B cell (primary cell): ENCODE data around the gene CNOT1. TPM values are rescaled to one million over a fixed set of nuclear protein-coding genes. Genes with fewer than 3 reads are reported as not detected.

Experiments used
- ATAC-seq: fragments of 200-7000 bp; cut with Tn5 transposase; one replicate; pipeline ENCODE4 v1.10.0; 2021; ENCODE audit warnings: low read depth, mild to moderate bottlenecking, moderate number of reproducible peaks, moderate library complexity
- CTCF ChIA-PET: fragments of 350-600 bp; sonication (Branson Sonifier 250); formaldehyde crosslinking; loops from one replicate; lab custom pipeline; 2021; ENCODE audit warnings: antibody characterized with exemption, inconsistent platforms; lab: Charles Lee
- POLR2A ChIA-PET: fragments of 350-600 bp; sonication (Branson Sonifier 250); formaldehyde crosslinking; loops from one replicate; lab custom pipeline; 2021; ENCODE audit warnings: antibody characterized with exemption; lab: Charles Lee
- DNase-seq: peaks from one replicate; pipeline ENCODE4 v3.0.0; 2013
- H2AFZ ChIP-seq: 2 replicates; pipeline ENCODE4 v1.6.1; 2012; ENCODE audit warnings: mild to moderate bottlenecking, low read depth, low read length; ENCODE audit not compliant: insufficient read depth, poor library complexity, severe bottlenecking
- H3K27ac ChIP-seq, 2 donors: 1 replicate in 1 of 2; 2 replicates in 1 of 2; pipeline ENCODE4 v1.5.1; 2012 to 2013; ENCODE audit warnings: low read length in 2 of 2, mild to moderate bottlenecking in 2 of 2, moderate library complexity in 1 of 2
- H3K27me3 ChIP-seq, 4 experiments: fragments of 200-600 bp in 1 of 4; sonication (generic) in 1 of 4; replicated peaks in 1 of 4; 1 replicate in 2 of 4; 2 replicates in 2 of 4; pipeline versions ENCODE4 v1.6.1 to v1.7.0; 2013 to 2016; ENCODE audit warnings: low read length in 3 of 4, mild to moderate bottlenecking in 2 of 4, mixed read lengths in 1 of 4, moderate library complexity in 1 of 4; ENCODE audit not compliant: insufficient read depth in 4 of 4, control insufficient read depth in 3 of 4; ENCODE audit errors: control extremely low read depth in 1 of 4
- H3K36me3 ChIP-seq, 2 experiments: replicated peaks in 1 of 2; 1 replicate in 1 of 2; 2 replicates in 1 of 2; pipeline versions ENCODE4 v1.6.1 to v1.7.1; 2013; ENCODE audit warnings: low read length in 1 of 2; ENCODE audit not compliant: insufficient read depth in 2 of 2, control insufficient read depth in 1 of 2; ENCODE audit errors: control extremely low read depth in 1 of 2, extremely low read depth in 1 of 2
- H3K4me1 ChIP-seq, 2 donors: fragments of 200-600 bp in 1 of 2; sonication (generic) in 1 of 2; 1 replicate in 1 of 2; 2 replicates in 1 of 2; pipeline versions ENCODE4 v1.5.1 to v1.6.1; 2013 to 2017; ENCODE audit warnings: low read length in 2 of 2; ENCODE audit not compliant: control insufficient read depth in 2 of 2, insufficient read depth in 2 of 2
- H3K4me2 ChIP-seq: replicated peaks from 2 replicates; pipeline ENCODE3; 2012; ENCODE audit warnings: mild to moderate bottlenecking, low read depth, low read length; ENCODE audit not compliant: poor library complexity, severe bottlenecking
- H3K4me3 ChIP-seq, 5 experiments: fragments of 200-600 bp in 1 of 5; sonication (generic) in 1 of 5; 1 replicate in 3 of 5; 2 replicates in 2 of 5; pipeline versions ENCODE4 v1.5.1 to v1.7.0; 2011 to 2016; ENCODE audit warnings: low read length in 4 of 5, mild to moderate bottlenecking in 4 of 5, low read depth in 2 of 5, control low read depth in 1 of 5, moderate library complexity in 1 of 5; ENCODE audit not compliant: insufficient read depth in 1 of 5; ENCODE audit errors: control extremely low read depth in 1 of 5, extremely low read depth in 1 of 5
- H3K79me2 ChIP-seq: fragments of 200-600 bp; sonication (generic); one replicate; pipeline ENCODE4 v1.6.0; 2016; ENCODE audit warnings: low read length; ENCODE audit not compliant: control insufficient read depth, insufficient read depth
- H3K9ac ChIP-seq: fragments of 200-600 bp; sonication (generic); 2 replicates; pipeline ENCODE4 v1.6.1; 2017; ENCODE audit warnings: mild to moderate bottlenecking, low read length, moderate library complexity
- H3K9me3 ChIP-seq, 3 donors: one replicate each; pipeline versions ENCODE4 v1.6.1 to v1.7.1; 2013; ENCODE audit warnings: low read length in 2 of 3; ENCODE audit not compliant: control insufficient read depth in 2 of 3, insufficient read depth in 1 of 3; ENCODE audit errors: control extremely low read depth in 1 of 3
- H4K20me1 ChIP-seq: 2 replicates; pipeline ENCODE4 v1.6.0; 2012; ENCODE audit warnings: mild to moderate bottlenecking, low read length; ENCODE audit not compliant: insufficient read depth, control insufficient read depth, poor library complexity, severe bottlenecking
- H3K27ac Mint-ChIP-seq: one replicate; pipeline ENCODE4 v1.8.0; 2021; ENCODE audit warnings: mixed read lengths
- H3K27me3 Mint-ChIP-seq: one replicate; pipeline ENCODE4 v1.8.0; 2021; ENCODE audit warnings: mixed read lengths
- H3K4me1 Mint-ChIP-seq: one replicate; pipeline ENCODE4 v1.8.0; 2021; ENCODE audit warnings: mixed read lengths
- H3K4me3 Mint-ChIP-seq: one replicate; pipeline ENCODE4 v1.8.0; 2021; ENCODE audit warnings: mixed read lengths
- H3K9me3 Mint-ChIP-seq: one replicate; pipeline ENCODE4 v1.8.0; 2022; ENCODE audit warnings: mixed read lengths; ENCODE audit not compliant: insufficient read depth
- CTCF ChIP-seq: fragments of 200-600 bp; IDR thresholded peaks from one replicate; pipeline ENCODE4 v1.8.0; 2022; ENCODE audit warnings: antibody characterized with exemption, mild to moderate bottlenecking
- EZH2 ChIP-seq: IDR thresholded peaks from 2 replicates; pipeline ENCODE4 v1.6.1; 2012; ENCODE audit warnings: borderline replicate concordance, low read depth, mild to moderate bottlenecking, moderate library complexity, low read length; ENCODE audit not compliant: insufficient read depth, poor library complexity, severe bottlenecking
- WGBS: methylation state at CpG from one replicate; pipeline ENCODE4 v1.1.5; 2013; ENCODE audit warnings: missing lambda C conversion rate; ENCODE audit not compliant: insufficient coverage; 5-methylcytosine and 5-hydroxymethylcytosine counted together
- intact Hi-C: fragments of 100-400 bp; cut with micrococcal nuclease; formaldehyde crosslinking; loops from one replicate; pipeline ENCODE4 v1.10.0; 2022
- polyA plus RNA-seq: library from polyadenylated mRNA; depleted of rRNA; stranded (reverse); fragments of >200 nt; gene quantifications from 2 replicates; pipeline ENCODE4 v1.2.3, GENCODE V29; 2012
- total RNA-seq, 2 donors: library from RNA; stranded (reverse); fragments of 120-200 nt in 1 of 2; gene quantifications; 1 replicate in 1 of 2; 2 replicates in 1 of 2; pipeline versions ENCODE4 v1.2.3 to v1.2.4, GENCODE V29; 2013 to 2022

CNOT1 gene
- total and polyA plus RNA-seq, 2 donors (not counting 1 experiment from before 2014, with no cell fraction given) = 211 to 268 TPM

- Histone ChIP-seq H3K9me3 (no peaks in the 10 kb centered on the region), H3K4me3 (no peak overlapping the region), H2AFZ (no peak overlapping the region), H3K9ac (no peak overlapping the region), H3K79me2 (peaks cover 17% of the 10 kb centered on the region), H3K4me2 (no peak overlapping the region), H3K4me1 (no peaks in the 10 kb centered on the region), H3K36me3 (peaks cover 8 to 98% of the 10 kb centered on the region in 2 experiments), H3K27ac (no peak overlapping the region), H3K27me3 (no peaks in the 10 kb centered on the region), H4K20me1 (peaks cover 5% of the 10 kb centered on the region)
- 100% methylated on average over 1 of the region's 2 CpGs for WGBS
- intact Hi-C loops = loop anchor here (5.0 kb wide), 1 partner anchor 34 kb away; no protein-coding TSS in a partner anchor
- H3K4me1 Mint-ChIP-seq = no peaks in the 10 kb centered on the region
- POLR2A ChIA-PET = no interaction called here
- H3K27me3 Mint-ChIP-seq = no peaks in the 10 kb centered on the region
- no peaks in the 10 kb centered on the region for H3K9me3 Mint-ChIP-seq
- no peak for TF ChIP-seq CTCF
- no peak for TF ChIP-seq EZH2
- H3K4me3 Mint-ChIP-seq = no peak overlapping the region
- ATAC-seq (no peak), DNase-seq (no peak)
- CTCF ChIA-PET = interaction anchor here (1.2 kb wide), 1 partner anchor 21 kb away, joined by 3 read pairs; no protein-coding TSS in a partner anchor
- no peak overlapping the region for H3K27ac Mint-ChIP-seq
Observed at GRCh38 chr16:58548378-58548777, 81.2 kb downstream of the CNOT1 start.

DNA sequence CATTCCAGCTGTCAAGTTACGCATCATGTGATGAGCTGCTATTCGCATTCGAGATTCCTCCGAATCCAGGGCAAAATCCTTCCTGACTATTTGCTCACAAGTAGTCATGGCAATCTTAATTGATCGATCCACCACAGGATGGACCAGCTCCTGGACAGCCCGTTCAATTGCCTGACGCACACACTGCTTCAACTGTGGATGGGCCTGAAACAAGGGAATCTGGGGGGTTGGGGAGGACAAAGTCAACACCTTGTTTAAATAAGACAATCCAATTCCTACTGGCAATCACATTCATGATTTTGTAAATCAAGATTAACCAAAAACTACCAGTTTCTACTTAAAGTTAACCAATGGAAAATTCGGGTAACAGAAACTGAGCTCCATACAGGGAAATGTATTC lies 85.9 kb downstream of the CNOT1 start:
- peaks cover 10 to 93% of the 10 kb centered on the region in 2 experiments for H3K36me3 ChIP-seq
- H3K27me3 Mint-ChIP-seq = no peaks in the 10 kb centered on the region
- peaks cover 13% of the 10 kb centered on the region for H3K79me2 ChIP-seq
- intact Hi-C loops = no loop called here
- TF ChIP-seq CTCF (no peak), EZH2 (no peak)
- H3K9me3 Mint-ChIP-seq = no peaks in the 10 kb centered on the region
- H3K27me3 ChIP-seq = no peaks in the 10 kb centered on the region
- H3K4me3 Mint-ChIP-seq = no peak overlapping the region
- H3K4me1 ChIP-seq = no peaks in the 10 kb centered on the region
- DNase-seq = no peak
- ChIA-PET CTCF (no interaction called here), POLR2A (no interaction called here)
- ATAC-seq = no peak
- no peak overlapping the region for H3K27ac Mint-ChIP-seq
- no peak overlapping the region for H3K9ac ChIP-seq
- no peak overlapping the region for H3K27ac ChIP-seq
- H3K4me1 Mint-ChIP-seq = no peaks in the 10 kb centered on the region
- 98% methylated on average over 6 of the region's 8 CpGs for WGBS
- H2AFZ ChIP-seq = no peak overlapping the region
- peaks cover 19% of the 10 kb centered on the region for H4K20me1 ChIP-seq
- H3K4me3 ChIP-seq = no peak overlapping the region
- H3K9me3 ChIP-seq = no peaks in the 10 kb centered on the region
- no peak overlapping the region for H3K4me2 ChIP-seq
